T-cell (primary cell): ENCODE data around the gene SORD. TPM values are rescaled to one million over a fixed set of nuclear protein-coding genes. Genes with fewer than 3 reads are reported as not detected.

ENCODE experiments used
- ATAC-seq, 4 experiments: fragments of 200-7000 bp in 3 of 4; fragments of 150-1000 bp in 1 of 4; cut with Tn5 transposase; replicated peaks in 1 of 4; 1 replicate in 3 of 4; 2 replicates in 1 of 4; pipeline ENCODE4 v1.10.0; 2021; ENCODE audit warnings: moderate library complexity in 3 of 4, mild to moderate bottlenecking in 2 of 4, moderate number of reproducible peaks in 1 of 4
- CTCF ChIA-PET, 2 donors: fragments of 300-600 bp; sonication (Branson Sonifier 250); formaldehyde crosslinking; loops; one replicate each; lab custom pipeline; 2022; ENCODE audit warnings: antibody characterized with exemption in 2 of 2; lab: Charles Lee
- POLR2A ChIA-PET, 2 donors: fragments of 300-600 bp; sonication (Branson Sonifier 250); formaldehyde crosslinking; loops; one replicate each; lab custom pipeline; 2022; ENCODE audit warnings: antibody characterized with exemption in 2 of 2; lab: Charles Lee
- DNase-seq, 35 experiments: peaks; one replicate each; pipeline versions ENCODE4 v3.0.0 to v3.0.0-alpha.2; 2013 to 2023
- H3K27ac ChIP-seq: one replicate; pipeline ENCODE4 v1.5.1; 2013; ENCODE audit warnings: low read length
- H3K27me3 ChIP-seq, 2 experiments: replicated peaks in 1 of 2; 1 replicate in 1 of 2; 2 replicates in 1 of 2; pipeline versions ENCODE4 v1.6.1 to v1.7.0; 2013; ENCODE audit warnings: low read length in 1 of 2, mixed read lengths in 1 of 2; ENCODE audit not compliant: control insufficient read depth in 2 of 2, insufficient read depth in 2 of 2; ENCODE audit errors: extremely low read depth in 1 of 2
- H3K36me3 ChIP-seq, 2 donors: 1 replicate in 1 of 2; 2 replicates in 1 of 2; pipeline versions ENCODE4 v1.6.1 to v1.7.0; 2013; ENCODE audit warnings: low read length in 1 of 2; ENCODE audit not compliant: control insufficient read depth in 2 of 2, insufficient read depth in 1 of 2; ENCODE audit errors: extremely low read depth in 1 of 2
- H3K4me1 ChIP-seq, 2 experiments: 1 replicate in 1 of 2; 2 replicates in 1 of 2; pipeline versions ENCODE4 v1.6.1 to v1.7.0; 2013; ENCODE audit warnings: low read length in 2 of 2, mixed read lengths in 1 of 2; ENCODE audit not compliant: insufficient read depth in 2 of 2, control insufficient read depth in 1 of 2; ENCODE audit errors: extremely low read depth in 1 of 2
- H3K4me3 ChIP-seq, 2 donors: 1 replicate in 1 of 2; 2 replicates in 1 of 2; pipeline versions ENCODE4 v1.5.1 to v1.7.0; 2013; ENCODE audit warnings: mild to moderate bottlenecking in 2 of 2, low read length in 1 of 2, moderate library complexity in 1 of 2; ENCODE audit not compliant: control insufficient read depth in 1 of 2; ENCODE audit errors: extremely low read depth in 1 of 2
- H3K9me3 ChIP-seq: 2 replicates; pipeline ENCODE4 v1.7.0; 2013
- H3K27ac Mint-ChIP-seq, 2 donors: one replicate each; pipeline ENCODE4 v1.8.0; 2020 to 2021; ENCODE audit warnings: mild to moderate bottlenecking in 2 of 2, mixed read lengths in 2 of 2
- H3K27me3 Mint-ChIP-seq, 2 donors: one replicate each; pipeline ENCODE4 v1.8.0; 2021 to 2022; ENCODE audit warnings: mixed read lengths in 2 of 2
- H3K36me3 Mint-ChIP-seq: one replicate; pipeline ENCODE4 v1.8.0; 2021; ENCODE audit warnings: mixed read lengths
- H3K4me1 Mint-ChIP-seq, 3 donors: one replicate each; pipeline ENCODE4 v1.8.0; 2020 to 2022; ENCODE audit warnings: mixed read lengths in 3 of 3, mild to moderate bottlenecking in 1 of 3
- H3K4me3 Mint-ChIP-seq, 3 donors: one replicate each; pipeline ENCODE4 v1.8.0; 2020 to 2022; ENCODE audit warnings: mild to moderate bottlenecking in 3 of 3, mixed read lengths in 3 of 3, moderate library complexity in 3 of 3
- H3K9me3 Mint-ChIP-seq, 3 donors: one replicate each; pipeline ENCODE4 v1.8.0; 2020 to 2022; ENCODE audit warnings: mixed read lengths in 3 of 3
- WGBS: methylation state at CpG from one replicate; pipeline ENCODE4 v1.1.5; 2013; ENCODE audit warnings: missing lambda C conversion rate; ENCODE audit not compliant: insufficient coverage; 5-methylcytosine and 5-hydroxymethylcytosine counted together
- total RNA-seq, 35 experiments: library from RNA in 6 of 35; stranded (reverse) in 6 of 35; fragments of 120-200 nt in 1 of 35; gene quantifications; one replicate each; pipeline versions ENCODE4 v1.2.1 to v1.2.4 and lab custom pipeline; 2013 to 2026

SORD gene
- total RNA-seq, 5 donors from 2014 or later (not counting 1 experiment from before 2014, with no cell fraction given) = 2.6 to 6.0 (median 5.1) TPM

DNA sequence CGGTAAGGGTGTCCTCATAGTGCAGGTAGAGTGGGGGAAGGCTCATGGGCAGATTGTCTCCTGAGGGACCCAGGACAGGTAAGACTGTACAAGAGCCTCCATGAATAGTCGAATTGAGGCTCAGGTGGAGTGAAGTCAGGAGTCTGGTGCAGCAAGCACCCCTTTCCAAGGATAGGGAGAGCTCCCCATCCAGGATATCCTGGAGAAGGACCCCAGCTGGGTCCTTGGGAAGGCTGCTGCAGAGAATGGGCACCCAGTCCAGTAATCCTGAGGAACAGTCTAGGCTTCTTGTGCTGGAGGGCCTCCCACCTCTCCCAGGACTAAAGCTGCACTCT lies 91.7 kb downstream of the SORD start:
- Mint-ChIP-seq H3K4me3 (peak overlapping the region in 1 of 3 donors; percentile 62), H3K9me3 (no peaks in the 10 kb centered on the region), H3K27me3 (peaks cover 70 to 85% of the 10 kb centered on the region in 2 donors), H3K4me1 (peaks cover 53 to 59% (median 56%) of the 10 kb centered on the region in 3 donors), H3K27ac (no peak overlapping the region), H3K36me3 (no peaks in the 10 kb centered on the region)
- Histone ChIP-seq H3K36me3 (no peaks in the 10 kb centered on the region), H3K27ac (no peak overlapping the region), H3K27me3 (peaks cover 32 to 88% of the 10 kb centered on the region in 2 experiments), H3K9me3 (no peaks in the 10 kb centered on the region), H3K4me1 (peaks cover 8 to 53% of the 10 kb centered on the region in 2 experiments), H3K4me3 (no peak overlapping the region)
- CTCF ChIA-PET = interaction anchor here in 1 of 2 donors (0.5 to 1.2 kb wide), 2 partner anchors 44 to 143 kb away, joined by 3 to 5 read pairs; no protein-coding TSS in a partner anchor
- DNase-seq (no peak), ATAC-seq (no peak)
- POLR2A ChIA-PET = no interaction called here
- 15% methylated on average over 2 of the region's 2 CpGs for WGBS

GRCh38 chr15:45115312-45115820 lies 92.4 kb downstream of the SORD start:
- Histone ChIP-seq H3K9me3 (no peaks in the 10 kb centered on the region), H3K27me3 (peaks cover 32 to 88% of the 10 kb centered on the region in 2 experiments), H3K27ac (no peak overlapping the region), H3K4me1 (peaks cover 8 to 53% of the 10 kb centered on the region in 2 experiments), H3K36me3 (no peaks in the 10 kb centered on the region), H3K4me3 (no peak overlapping the region)
- ATAC-seq (no peak), DNase-seq (no peak)
- Mint-ChIP-seq H3K4me3 (peak overlapping the region in 1 of 3 donors; percentile 63), H3K36me3 (no peaks in the 10 kb centered on the region), H3K4me1 (peaks cover 52 to 59% (median 54%) of the 10 kb centered on the region in 3 donors), H3K9me3 (no peaks in the 10 kb centered on the region), H3K27ac (no peak overlapping the region), H3K27me3 (peaks cover 68 to 83% of the 10 kb centered on the region in 2 donors)
- WGBS = 41% methylated on average over 5 of the region's 7 CpGs
- CTCF ChIA-PET = interaction anchor here (0.5 to 0.7 kb wide), 2 partner anchors 82 to 143 kb away, joined by 3 to 5 read pairs; no protein-coding TSS in a partner anchor
- POLR2A ChIA-PET = no interaction called here

DNA sequence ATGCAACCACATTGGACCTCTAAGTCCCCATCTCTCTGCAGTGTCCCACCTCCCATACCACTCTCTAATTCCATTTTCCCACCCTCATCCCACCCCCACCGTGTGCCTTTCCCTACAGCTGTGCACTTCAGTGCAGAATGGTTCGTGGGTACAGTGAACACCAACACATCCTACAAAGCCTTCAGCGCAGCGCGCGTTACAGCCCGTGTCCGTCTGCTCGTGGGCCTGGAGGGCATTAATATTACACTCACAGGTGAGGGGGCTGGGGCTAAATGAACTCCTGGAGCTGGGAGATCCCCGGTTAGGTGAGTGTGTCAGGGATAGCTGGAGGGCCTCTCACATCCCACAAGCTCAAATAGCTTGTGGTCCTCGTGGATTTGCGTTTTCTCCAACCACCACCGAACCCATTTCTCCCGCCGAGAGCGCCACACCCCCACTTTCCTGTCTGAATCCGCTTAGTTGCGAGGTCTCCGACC lies 93.0 kb downstream of the SORD start:
- Mint-ChIP-seq H3K4me3 (peak overlapping the region; percentile 24 to 63 (median 50)), H3K4me1 (peaks cover 49 to 58% (median 51%) of the 10 kb centered on the region in 3 donors), H3K27ac (no peak overlapping the region), H3K36me3 (no peaks in the 10 kb centered on the region), H3K27me3 (peaks cover 70 to 84% of the 10 kb centered on the region in 2 donors), H3K9me3 (no peaks in the 10 kb centered on the region)
- no peaks in the 10 kb centered on the region for H3K9me3 ChIP-seq
- peaks cover 32 to 91% of the 10 kb centered on the region in 2 experiments for H3K27me3 ChIP-seq
- ATAC-seq (no peak), DNase-seq (no peak)
- no peak overlapping the region for H3K27ac ChIP-seq
- WGBS = 14% methylated on average over 16 of the region's 19 CpGs
- CTCF ChIA-PET = interaction anchor here in 1 of 2 donors (0.7 kb wide), 1 partner anchor 81 kb away, joined by 3 read pairs; no protein-coding TSS in a partner anchor
- H3K4me3 ChIP-seq = no peak overlapping the region
- no peaks in the 10 kb centered on the region for H3K36me3 ChIP-seq
- H3K4me1 ChIP-seq = peaks cover 8 to 53% of the 10 kb centered on the region in 2 experiments
- POLR2A ChIA-PET = no interaction called here

DNA sequence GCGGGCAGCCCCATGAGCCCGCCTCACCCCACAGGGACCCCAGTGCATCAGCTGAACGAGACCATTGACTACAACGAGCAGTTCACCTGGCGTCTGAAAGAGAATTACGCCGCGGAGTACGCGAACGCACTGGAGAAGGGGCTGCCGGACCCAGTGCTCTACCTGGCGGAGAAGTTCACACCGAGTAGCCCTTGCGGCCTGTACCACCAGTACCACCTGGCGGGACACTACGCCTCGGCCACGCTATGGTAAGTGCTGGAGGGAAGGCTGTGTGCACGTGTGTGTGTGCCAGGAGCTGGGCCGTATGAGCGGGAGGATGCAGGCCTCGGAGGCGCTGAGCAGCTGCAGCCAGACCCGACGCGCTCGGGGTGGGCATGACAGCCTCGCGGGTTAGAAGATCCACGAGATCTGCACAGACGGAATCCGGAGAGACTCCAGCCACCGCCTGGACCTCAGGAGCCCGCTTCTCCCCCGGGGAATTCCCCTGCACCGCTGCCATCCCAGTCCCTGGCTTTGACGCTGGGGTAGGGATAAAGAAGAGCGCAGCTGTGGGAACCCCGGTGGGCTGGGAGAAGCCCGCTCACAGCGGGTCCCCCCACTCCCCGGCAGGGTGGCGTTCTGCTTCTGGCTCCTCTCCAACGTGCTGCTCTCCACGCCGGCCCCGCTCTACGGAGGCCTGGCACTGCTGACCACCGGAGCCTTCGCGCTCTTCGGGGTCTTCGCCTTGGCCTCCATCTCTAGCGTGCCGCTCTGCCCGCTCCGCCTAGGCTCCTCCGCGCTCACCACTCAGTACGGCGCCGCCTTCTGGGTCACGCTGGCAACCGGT lies 93.7 kb downstream of the SORD start:
- Mint-ChIP-seq H3K4me3 (peak overlapping the region; percentile 63 to 72 (median 71)), H3K4me1 (peaks cover 49 to 57% (median 51%) of the 10 kb centered on the region in 3 donors)

DNA sequence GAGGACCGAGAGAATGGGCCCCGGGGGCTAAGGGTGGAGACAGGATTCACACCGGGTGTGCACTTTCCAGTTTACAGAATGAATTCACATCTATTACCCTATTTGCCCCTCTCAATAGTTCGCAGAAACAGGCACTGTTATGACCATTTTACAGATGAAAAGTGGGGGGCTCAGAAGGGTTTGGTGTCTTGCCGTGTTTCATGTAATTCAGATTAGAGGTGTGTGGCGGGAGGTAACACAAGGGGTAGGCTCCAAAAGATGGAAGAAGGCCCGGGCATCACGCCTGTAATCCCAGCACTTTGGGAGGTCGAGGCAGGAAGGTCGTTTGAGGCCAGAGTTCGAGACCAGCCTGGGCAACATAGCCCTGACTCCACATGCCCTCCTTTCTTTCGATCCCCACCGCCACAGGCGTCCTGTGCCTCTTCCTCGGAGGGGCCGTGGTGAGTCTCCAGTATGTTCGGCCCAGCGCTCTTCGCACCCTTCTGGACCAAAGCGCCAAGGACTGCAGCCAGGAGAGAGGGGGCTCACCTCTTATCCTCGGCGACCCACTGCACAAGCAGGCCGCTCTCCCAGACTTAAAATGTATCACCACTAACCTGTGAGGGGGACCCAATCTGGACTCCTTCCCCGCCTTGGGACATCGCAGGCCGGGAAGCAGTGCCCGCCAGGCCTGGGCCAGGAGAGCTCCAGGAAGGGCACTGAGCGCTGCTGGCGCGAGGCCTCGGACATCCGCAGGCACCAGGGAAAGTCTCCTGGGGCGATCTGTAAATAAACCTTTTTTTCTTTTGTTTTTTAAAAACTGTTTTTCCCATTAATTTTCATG lies 94.5 kb downstream of the SORD start:
- DNase-seq (no peak), ATAC-seq (peak; percentile 5 to 29 (median 10))
- Histone ChIP-seq H3K4me3 (peak overlapping the region; percentile 7 to 63), H3K27ac (no peak overlapping the region), H3K4me1 (peaks cover 8 to 46% of the 10 kb centered on the region in 2 experiments), H3K36me3 (no peaks in the 10 kb centered on the region), H3K9me3 (no peaks in the 10 kb centered on the region), H3K27me3 (peaks cover 28 to 92% of the 10 kb centered on the region in 2 experiments)
- Mint-ChIP-seq H3K36me3 (no peaks in the 10 kb centered on the region), H3K9me3 (no peaks in the 10 kb centered on the region), H3K4me1 (peaks cover 41 to 49% (median 43%) of the 10 kb centered on the region in 3 donors), H3K4me3 (peak overlapping the region; percentile 63 to 72 (median 71)), H3K27ac (peak overlapping the region in 1 of 2 donors; percentile 55), H3K27me3 (peaks cover 64 to 79% of the 10 kb centered on the region in 2 donors)
- ChIA-PET CTCF (interaction anchor here (0.5 to 1.5 kb wide), 16 partner anchors 8 to 542 kb away, joined by 3 to 19 read pairs (median 4); partner anchors contain the start of genes BLOC1S6 (in 1 of the 2), DUOX1 (in 1 of the 2) and DUOXA1 (in 1 of the 2)), POLR2A (interaction anchor here in 1 of 2 donors (0.6 kb wide), 1 partner anchor 71 kb away, joined by 3 read pairs; the partner anchor contains the start of gene SHF)
- 29% methylated on average over 22 of the region's 33 CpGs for WGBS

More for the DNA sequence above, 93.7 kb downstream of the SORD start:
- no peaks in the 10 kb centered on the region for H3K9me3 ChIP-seq
- no peaks in the 10 kb centered on the region for H3K36me3 Mint-ChIP-seq
- peak overlapping the region in 1 of 2 donors; percentile 23 for H3K4me3 ChIP-seq
- no peak overlapping the region for H3K27ac Mint-ChIP-seq
- H3K27me3 ChIP-seq = peaks cover 32 to 94% of the 10 kb centered on the region in 2 experiments
- peaks cover 72 to 84% of the 10 kb centered on the region in 2 donors for H3K27me3 Mint-ChIP-seq
- no peaks in the 10 kb centered on the region for H3K9me3 Mint-ChIP-seq
- ATAC-seq (no peak), DNase-seq (peak in 1 of 35 experiments; percentile 27)
- CTCF ChIA-PET = no interaction called here
- POLR2A ChIA-PET = no interaction called here
- whole genome bisulfite sequencing = 11% methylated on average over 61 of the region's 65 CpGs
- peaks cover 8 to 52% of the 10 kb centered on the region in 2 experiments for H3K4me1 ChIP-seq
- no peaks in the 10 kb centered on the region for H3K36me3 ChIP-seq
- no peak overlapping the region for H3K27ac ChIP-seq
